ENCODE data around the gene ODAD3.
"Not testable (repeated sequence)": the region's sequence is repeated elsewhere in the genome, so short reads cannot be mapped to it uniquely, and the experiment has no call there.

- TF ChIP-seq POLR2A, CTCF (IDR thresholded peaks at IDR 0.05): not testable (repeated sequence)
These were observed 55.6 kb downstream of the ODAD3 start for GRCh38 chr19:11379269-11379845.
